ENCODE results near the gene CFAP100.

- no peak for TF ChIP-seq CTCF (IDR thresholded peaks at IDR 0.05; ENCODE audit: insufficient read depth, low read depth, low read length)
- TF ChIP-seq EZH2 (IDR thresholded peaks at IDR 0.05; ENCODE audit: insufficient read depth, low read length): no peak
Measured at GRCh38 chr3:126424751-126425150, 30.0 kb downstream of the CFAP100 start.
